AG04450 (cell line): Measurements from ENCODE around the gene TFG. TPM values are rescaled to one million over a fixed set of nuclear protein-coding genes. Genes with fewer than 3 reads are reported as not detected.
A peak's percentile ranks its signal among the peaks of the same experiment; 100 is the strongest.

Source experiments
- CTCF ChIA-PET: fragments of 300-600, 350-600 bp; formaldehyde crosslinking; extraction: SDS; loops from one replicate; lab custom pipeline; 2022; ENCODE audit warnings: antibody characterized with exemption, inconsistent platforms; lab: Charles Lee
- POLR2A ChIA-PET: fragments of 350-600 bp; formaldehyde crosslinking; extraction: SDS; loops from one replicate; lab custom pipeline; 2021; ENCODE audit warnings: antibody characterized with exemption, inconsistent platforms; lab: Yijun Ruan, JAX
- DNase-seq: peaks from one replicate; pipeline ENCODE4 v3.0.0-alpha.2; 2011; ENCODE audit warnings: low read depth, low spot score
- H3K27ac ChIP-seq: one replicate; pipeline ENCODE4 v1.5.1; 2012; ENCODE audit warnings: low read depth, low read length, control low read depth
- H3K27me3 ChIP-seq: one replicate; pipeline ENCODE4 v1.6.0; 2012; ENCODE audit warnings: low read length; ENCODE audit not compliant: control insufficient read depth, insufficient read depth
- H3K4me3 ChIP-seq: 2 replicates; pipeline ENCODE4 v1.5.1; 2011; ENCODE audit warnings: mild to moderate bottlenecking, low read depth, low read length, control low read depth
- H3K9me3 ChIP-seq: 2 replicates; pipeline ENCODE4 v1.5.1; 2012; ENCODE audit warnings: low read length; ENCODE audit not compliant: control insufficient read depth, insufficient read depth
- CTCF ChIP-seq: IDR thresholded peaks from 2 replicates; pipeline ENCODE4 v1.5.1; 2011; ENCODE audit warnings: low read depth, low read length, control low read depth, inconsistent platforms
- polyA plus RNA-seq: library from polyadenylated mRNA; depleted of rRNA; stranded (reverse); fragments of >200 nt; gene quantifications from 2 replicates; pipeline ENCODE4 v1.2.3, GENCODE V29; 2011

Gene TFG
- polyA plus RNA-seq, 1 experiment: 99.8 TPM

- ChIA-PET CTCF (interaction anchor here (1.4 to 3.6 kb wide), 2 partner anchors 88 to 246 kb away, joined by 3 to 28 read pairs; no protein-coding TSS in a partner anchor), POLR2A (interaction anchor here (0.7 to 0.9 kb wide), 3 partner anchors 65 to 78 kb away, joined by 3 read pairs; no protein-coding TSS in a partner anchor)
- peak overlapping the region; percentile 48 for H3K4me3 ChIP-seq
- no peaks in the 10 kb centered on the region; the same call in 1 of the 2 replicates for H3K9me3 ChIP-seq
- no peak for TF ChIP-seq CTCF
- H3K27me3 ChIP-seq: no peaks in the 10 kb centered on the region
- DNase-seq: no peak
- peak overlapping the region; percentile 92 for H3K27ac ChIP-seq
These were observed 678 bp upstream of the TFG start for GRCh38 chr3:100708644-100708988.

DNA sequence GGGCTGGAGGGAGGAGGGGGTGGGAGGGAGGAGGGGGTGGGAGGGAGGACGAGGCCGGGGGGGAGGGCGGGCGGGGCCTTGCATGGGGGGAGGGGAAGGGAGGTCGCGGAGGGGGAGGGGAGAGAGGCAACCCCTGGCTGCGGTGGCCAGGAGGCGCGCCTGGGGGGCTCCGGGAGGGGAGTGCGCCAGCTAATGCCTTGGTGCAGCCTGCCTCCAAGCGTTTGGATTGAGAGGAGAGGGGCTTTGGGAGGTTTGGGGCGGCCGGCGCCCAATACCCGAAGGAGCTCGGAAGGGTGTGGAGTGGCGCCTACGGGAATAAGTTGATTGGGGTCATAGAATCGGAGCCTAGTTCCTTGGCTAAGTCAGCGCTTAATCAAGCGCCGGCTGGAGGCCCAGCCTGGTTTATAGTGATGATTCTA, 557 bp downstream of the TFG start:
- TF ChIP-seq CTCF: no peak
- Histone ChIP-seq H3K27me3 (no peaks in the 10 kb centered on the region), H3K9me3 (no peaks in the 10 kb centered on the region; the same call in 1 of the 2 replicates), H3K4me3 (peak overlapping the region; percentile 87), H3K27ac (peak overlapping the region; percentile 92)
- POLR2A ChIA-PET: interaction anchor here (0.6 kb wide), 1 partner anchor 323 kb away, joined by 6 read pairs; no protein-coding TSS in a partner anchor
- DNase-seq: no peak
- CTCF ChIA-PET: interaction anchor here (1.0 to 3.6 kb wide), 2 partner anchors 33 to 247 kb away, joined by 3 to 28 read pairs; no protein-coding TSS in a partner anchor

GRCh38 chr3:100710261-100710968, 1.1 kb downstream of the TFG start:
- H3K27me3 ChIP-seq: no peaks in the 10 kb centered on the region
- POLR2A ChIA-PET: interaction anchor here (0.5 to 1.0 kb wide), 3 partner anchors 9 to 389 kb away, joined by 3 to 4 read pairs (median 3); partner anchors contain the start of gene TMEM45A
- peak overlapping the region; percentile 87 for H3K4me3 ChIP-seq
- DNase-seq: no peak
- peak overlapping the region; percentile 80 for H3K27ac ChIP-seq
- no peaks in the 10 kb centered on the region; the same call in 1 of the 2 replicates for H3K9me3 ChIP-seq
- CTCF ChIA-PET: interaction anchor here (0.5 to 3.6 kb wide), 6 partner anchors 13 to 770 kb away, joined by 3 to 28 read pairs (median 4); no protein-coding TSS in a partner anchor
- peak; percentile 61 for TF ChIP-seq CTCF

- ChIA-PET CTCF (interaction anchor here (0.7 to 2.0 kb wide), 3 partner anchors 22 to 252 kb away, joined by 3 to 15 read pairs (median 5); no protein-coding TSS in a partner anchor), POLR2A (interaction anchor here (0.7 kb wide), 1 partner anchor 140 kb away, joined by 4 read pairs; no protein-coding TSS in a partner anchor)
- TF ChIP-seq CTCF: no peak
These were observed 5.9 kb downstream of the TFG start for GRCh38 chr3:100715176-100715575.

GRCh38 chr3:100717063-100717462, 7.8 kb downstream of the TFG start:
- TF ChIP-seq CTCF: no peak
- ChIA-PET POLR2A (no interaction called here), CTCF (no interaction called here)
- Histone ChIP-seq H3K9me3 (no peaks in the 10 kb centered on the region; the same call in 1 of the 2 replicates), H3K4me3 (no peak overlapping the region), H3K27me3 (no peaks in the 10 kb centered on the region), H3K27ac (no peak overlapping the region)
- DNase-seq: no peak

More at GRCh38 chr3:100715176-100715575, 5.9 kb downstream of the TFG start:
- H3K27ac ChIP-seq: no peak overlapping the region
- no peaks in the 10 kb centered on the region for H3K9me3 ChIP-seq
- H3K4me3 ChIP-seq: no peak overlapping the region
- DNase-seq: no peak
- H3K27me3 ChIP-seq: no peaks in the 10 kb centered on the region
